Caco-2 (cell line): ENCODE measurements around the gene RAPGEF1. TPM values are rescaled to one million over a fixed set of nuclear protein-coding genes. Genes with fewer than 3 reads are reported as not detected.

Experiments used
- BruUV-seq: library from RNA; stranded (reverse); fragments of 400-500 nt; replicated peaks from 2 replicates; lab custom pipeline; 2021; lab: Mats Ljungman, UMichigan
- CTCF ChIA-PET: fragments of 300-600 bp; sonication (Branson Sonifier 250); formaldehyde crosslinking; loops from one replicate; lab custom pipeline; 2022; ENCODE audit warnings: antibody characterized with exemption; lab: Charles Lee
- POLR2A ChIA-PET: fragments of 300-600 bp; sonication (Branson Sonifier 250); formaldehyde crosslinking; loops from one replicate; lab custom pipeline; 2022; ENCODE audit warnings: antibody characterized with exemption; lab: Charles Lee
- DNase-seq, 2 experiments: peaks; one replicate each; pipeline versions ENCODE4 v3.0.0 to v3.0.0-alpha.2; 2020 to 2022
- H3K27me3 ChIP-seq: replicated peaks from 2 replicates; pipeline ENCODE4 v1.6.0; 2011; ENCODE audit warnings: low read length; ENCODE audit not compliant: control insufficient read depth, insufficient read depth
- H3K36me3 ChIP-seq: 2 replicates; pipeline ENCODE4 v1.5.1; 2011; ENCODE audit warnings: low read length; ENCODE audit not compliant: control insufficient read depth, insufficient read depth
- H3K4me1 ChIP-seq: fragments of 250-450 bp; sonication (Bioruptor Pico); 2 replicates; pipeline ENCODE4 v1.5.1; 2020; ENCODE audit warnings: mild to moderate bottlenecking
- H3K4me3 ChIP-seq: 2 replicates; pipeline ENCODE4 v1.5.1; 2011; ENCODE audit warnings: low read depth, mild to moderate bottlenecking, control low read depth, low read length
- H3K9me3 ChIP-seq: fragments of 250-450 bp; sonication (Bioruptor Pico); 2 replicates; pipeline ENCODE4 v1.5.1; 2020; ENCODE audit warnings: mild to moderate bottlenecking, moderate library complexity
- H3K27ac Mint-ChIP-seq: one replicate; pipeline ENCODE4 v1.8.0; 2022; ENCODE audit warnings: mixed read lengths; ENCODE audit not compliant: unreplicated experiment
- H3K27me3 Mint-ChIP-seq: one replicate; pipeline ENCODE4 v1.8.0; 2022; ENCODE audit warnings: mixed read lengths; ENCODE audit not compliant: insufficient read depth, unreplicated experiment
- H3K36me3 Mint-ChIP-seq: one replicate; pipeline ENCODE4 v1.8.0; 2022; ENCODE audit warnings: mild to moderate bottlenecking, mixed read lengths; ENCODE audit not compliant: insufficient read depth, unreplicated experiment
- H3K4me1 Mint-ChIP-seq: one replicate; pipeline ENCODE4 v1.8.0; 2022; ENCODE audit warnings: low read depth, mixed read lengths; ENCODE audit not compliant: unreplicated experiment
- H3K4me3 Mint-ChIP-seq: one replicate; pipeline ENCODE4 v1.8.0; 2022; ENCODE audit warnings: mild to moderate bottlenecking, moderate library complexity, mixed read lengths; ENCODE audit not compliant: unreplicated experiment
- H3K9me3 Mint-ChIP-seq: one replicate; pipeline ENCODE4 v1.8.0; 2022; ENCODE audit warnings: mixed read lengths; ENCODE audit not compliant: unreplicated experiment
- intact Hi-C: fragments of 100-400 bp; cut with micrococcal nuclease; formaldehyde crosslinking; loops from one replicate; pipeline ENCODE4 v1.10.0; 2022; ENCODE audit not compliant: unreplicated experiment
- total RNA-seq: library from RNA; stranded (reverse); gene quantifications from 2 replicates; pipeline ENCODE4 v1.2.3, GENCODE V29; 2022
- TF ChIP-seq, protein P1 (sequence below), 2 experiments: fragments of 200-600 bp in 1 of 2; IDR thresholded peaks; 1 replicate in 1 of 2; 2 replicates in 1 of 2; pipeline versions ENCODE4 v1.5.1 to v1.8.0; 2011 to 2022; ENCODE audit warnings: antibody characterized with exemption in 1 of 2, control low read depth in 1 of 2, inconsistent platforms in 1 of 2, low read depth in 1 of 2, low read length in 1 of 2, mild to moderate bottlenecking in 1 of 2, moderate library complexity in 1 of 2; ENCODE audit not compliant: insufficient read depth in 1 of 2, severe bottlenecking in 1 of 2, unreplicated experiment in 1 of 2

The RAPGEF1 gene
- total RNA-seq, 1 experiment from 2014 or later, result 75.4 TPM

DNA sequence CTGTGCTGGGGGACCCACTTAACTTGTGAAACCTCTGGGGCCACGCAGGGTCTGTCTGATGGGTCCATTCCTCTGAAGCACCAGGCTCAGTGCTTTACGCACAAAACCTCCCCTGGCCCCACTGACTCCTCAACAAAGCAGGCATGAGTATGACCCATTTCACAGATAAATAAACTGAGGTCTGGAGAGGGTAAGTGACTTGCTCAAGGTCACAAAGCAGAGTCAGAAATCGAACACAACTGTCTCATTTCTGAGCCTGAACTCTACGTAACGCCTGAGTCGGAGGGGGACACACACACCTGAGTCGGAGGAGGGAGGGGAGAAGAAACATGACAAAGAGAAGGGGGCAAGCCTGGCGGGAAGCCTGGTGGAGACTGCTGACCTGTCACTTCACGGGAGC lies 48.0 kb upstream of the RAPGEF1 start:
- no peaks in the 10 kb centered on the region for H3K4me1 Mint-ChIP-seq
- H3K4me3 Mint-ChIP-seq, result no peak overlapping the region
- TF ChIP-seq, protein P1, sequence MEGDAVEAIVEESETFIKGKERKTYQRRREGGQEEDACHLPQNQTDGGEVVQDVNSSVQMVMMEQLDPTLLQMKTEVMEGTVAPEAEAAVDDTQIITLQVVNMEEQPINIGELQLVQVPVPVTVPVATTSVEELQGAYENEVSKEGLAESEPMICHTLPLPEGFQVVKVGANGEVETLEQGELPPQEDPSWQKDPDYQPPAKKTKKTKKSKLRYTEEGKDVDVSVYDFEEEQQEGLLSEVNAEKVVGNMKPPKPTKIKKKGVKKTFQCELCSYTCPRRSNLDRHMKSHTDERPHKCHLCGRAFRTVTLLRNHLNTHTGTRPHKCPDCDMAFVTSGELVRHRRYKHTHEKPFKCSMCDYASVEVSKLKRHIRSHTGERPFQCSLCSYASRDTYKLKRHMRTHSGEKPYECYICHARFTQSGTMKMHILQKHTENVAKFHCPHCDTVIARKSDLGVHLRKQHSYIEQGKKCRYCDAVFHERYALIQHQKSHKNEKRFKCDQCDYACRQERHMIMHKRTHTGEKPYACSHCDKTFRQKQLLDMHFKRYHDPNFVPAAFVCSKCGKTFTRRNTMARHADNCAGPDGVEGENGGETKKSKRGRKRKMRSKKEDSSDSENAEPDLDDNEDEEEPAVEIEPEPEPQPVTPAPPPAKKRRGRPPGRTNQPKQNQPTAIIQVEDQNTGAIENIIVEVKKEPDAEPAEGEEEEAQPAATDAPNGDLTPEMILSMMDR (IDR thresholded peaks at IDR 0.05; ENCODE audit: insufficient read depth in 1 of 2, low read depth in 1 of 2, low read length in 1 of 2, severe bottlenecking in 1 of 2, unreplicated experiment in 1 of 2), result no peak
- Histone ChIP-seq H3K4me3 (no peak overlapping the region), H3K4me1 (no peaks in the 10 kb centered on the region), H3K36me3 (no peaks in the 10 kb centered on the region), H3K27me3 (no peaks in the 10 kb centered on the region), H3K9me3 (no peaks in the 10 kb centered on the region)
- no peaks in the 10 kb centered on the region for H3K9me3 Mint-ChIP-seq
- ChIA-PET CTCF (no interaction called here), POLR2A (no interaction called here)
- intact Hi-C loops, result no loop called here
- peaks cover 21% of the 10 kb centered on the region for H3K27me3 Mint-ChIP-seq
- no TSS peak for BruUV-seq
- H3K36me3 Mint-ChIP-seq, result no peaks in the 10 kb centered on the region
- H3K27ac Mint-ChIP-seq, result no peak overlapping the region
- no peak for DNase-seq

DNA sequence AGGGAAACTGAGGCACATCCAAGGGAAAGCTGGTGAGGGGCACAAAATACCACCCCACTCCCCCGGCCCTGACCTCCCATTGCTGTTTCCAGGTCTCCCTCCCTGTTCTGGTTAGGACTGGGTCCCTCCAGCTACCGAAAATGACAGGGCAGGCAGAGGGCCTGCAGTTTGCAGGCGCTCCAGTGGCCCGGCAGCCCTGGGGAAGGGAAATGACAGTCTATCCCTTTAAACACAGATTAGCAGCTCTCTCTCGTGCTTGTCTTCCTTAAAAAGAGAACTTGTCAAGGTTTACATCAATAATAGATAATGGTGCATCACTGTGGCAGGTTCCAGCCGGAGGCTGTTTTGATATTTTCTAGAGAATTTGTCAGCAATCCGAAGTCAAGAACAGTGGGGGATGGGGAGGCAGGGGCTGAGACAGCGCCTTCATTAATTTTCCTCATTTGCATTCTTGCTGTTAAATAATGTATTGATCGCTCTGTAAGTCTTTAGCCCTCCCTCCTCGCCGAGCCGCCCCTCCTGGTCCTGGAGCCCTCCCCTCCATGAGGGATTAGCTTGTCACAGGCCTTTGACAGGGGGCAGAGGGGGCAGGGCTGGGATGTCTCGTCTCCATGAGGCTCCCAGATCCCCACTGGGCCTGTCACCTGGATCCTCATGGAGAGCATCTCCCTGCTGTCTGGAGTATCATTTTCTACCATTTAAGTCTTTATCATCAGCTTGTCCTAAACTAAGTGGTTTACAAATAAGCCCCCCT lies 45.0 kb upstream of the RAPGEF1 start:
- Histone ChIP-seq H3K4me3 (no peak overlapping the region), H3K4me1 (no peaks in the 10 kb centered on the region), H3K27me3 (no peaks in the 10 kb centered on the region), H3K9me3 (no peaks in the 10 kb centered on the region), H3K36me3 (no peaks in the 10 kb centered on the region)
- H3K27me3 Mint-ChIP-seq, result peaks cover 16% of the 10 kb centered on the region
- H3K36me3 Mint-ChIP-seq, result no peaks in the 10 kb centered on the region
- ChIA-PET POLR2A (no interaction called here), CTCF (no interaction called here)
- no peaks in the 10 kb centered on the region for H3K9me3 Mint-ChIP-seq
- intact Hi-C loops, result no loop called here
- no peak overlapping the region for H3K27ac Mint-ChIP-seq
- H3K4me1 Mint-ChIP-seq, result no peaks in the 10 kb centered on the region
- TF ChIP-seq, protein P1 (IDR thresholded peaks at IDR 0.05; ENCODE audit: insufficient read depth in 1 of 2, low read depth in 1 of 2, low read length in 1 of 2, severe bottlenecking in 1 of 2, unreplicated experiment in 1 of 2), result no peak
- no TSS peak for BruUV-seq
- no peak overlapping the region for H3K4me3 Mint-ChIP-seq
- DNase-seq, result no peak

DNA sequence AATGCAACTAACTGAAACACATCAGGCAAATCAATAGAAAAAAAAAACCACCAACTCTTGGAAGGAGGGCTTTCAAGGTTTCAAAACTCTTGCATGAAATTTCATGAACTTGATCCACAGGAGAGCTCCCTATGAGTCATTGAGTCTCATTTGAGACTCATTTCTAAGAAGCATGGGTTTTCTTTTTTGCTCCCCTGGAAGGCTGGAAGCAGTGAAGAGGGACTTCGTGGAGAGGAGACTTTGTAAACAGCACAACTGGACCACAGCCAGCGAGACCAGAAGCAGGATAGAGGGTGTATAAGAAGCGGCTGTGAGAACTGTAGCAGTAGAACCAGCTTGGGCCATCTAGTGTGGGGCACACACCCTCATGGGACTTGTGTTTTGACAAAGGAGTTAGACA lies 41.2 kb upstream of the RAPGEF1 start:
- BruUV-seq, result no TSS peak
- ChIA-PET POLR2A (no interaction called here), CTCF (interaction anchor here (0.7 kb wide), 1 partner anchor 82 kb away, joined by 4 read pairs; no protein-coding TSS in a partner anchor)
- no peaks in the 10 kb centered on the region for H3K27me3 ChIP-seq
- no peaks in the 10 kb centered on the region for H3K9me3 ChIP-seq
- TF ChIP-seq, protein P1 (IDR thresholded peaks at IDR 0.05; ENCODE audit: insufficient read depth in 1 of 2, low read depth in 1 of 2, low read length in 1 of 2, severe bottlenecking in 1 of 2, unreplicated experiment in 1 of 2), result no peak
- Mint-ChIP-seq H3K36me3 (no peaks in the 10 kb centered on the region), H3K4me3 (no peak overlapping the region), H3K9me3 (no peaks in the 10 kb centered on the region), H3K4me1 (no peaks in the 10 kb centered on the region), H3K27ac (no peak overlapping the region), H3K27me3 (peaks cover 6% of the 10 kb centered on the region)
- DNase-seq, result no peak
- H3K4me1 ChIP-seq, result no peaks in the 10 kb centered on the region
- H3K4me3 ChIP-seq, result no peak overlapping the region
- no peaks in the 10 kb centered on the region for H3K36me3 ChIP-seq
- intact Hi-C loops, result no loop called here
